Sigmoid colon (tissue), 7 donors: ENCODE results near the gene DCC. TPM values are rescaled to one million over a fixed set of nuclear protein-coding genes. Genes with fewer than 3 reads are reported as not detected.

ENCODE experiments used
- DNase-seq: peaks from one replicate; pipeline ENCODE4 v3.0.0-alpha.2; 2019
- H3K27ac ChIP-seq, 4 donors: fragments of 200-600 bp; sonication (generic); one replicate each; pipeline ENCODE4 v1.5.1; 2016 to 2019; ENCODE audit warnings: mild to moderate bottlenecking in 1 of 4
- H3K27me3 ChIP-seq, 3 donors: fragments of 200-600 bp; sonication (generic); one replicate each; pipeline ENCODE4 v1.5.1; 2019; ENCODE audit warnings: mild to moderate bottlenecking in 1 of 3
- H3K36me3 ChIP-seq, 4 donors: fragments of 200-600 bp; sonication (generic); one replicate each; pipeline ENCODE4 v1.5.1; 2016 to 2019
- H3K4me1 ChIP-seq, 4 donors: fragments of 200-600 bp; sonication (generic); one replicate each; pipeline ENCODE4 v1.5.1; 2017 to 2019
- H3K4me3 ChIP-seq, 4 donors: fragments of 200-600 bp; sonication (generic); one replicate each; pipeline ENCODE4 v1.5.1; 2017 to 2019; ENCODE audit warnings: mild to moderate bottlenecking in 2 of 4, moderate library complexity in 1 of 4
- H3K9me3 ChIP-seq, 4 donors: fragments of 200-600 bp in 3 of 4; sonication (generic) in 3 of 4; one replicate each; pipeline versions ENCODE4 v1.5.1 to v1.6.1; 2013 to 2019
- CTCF ChIP-seq, 4 experiments: fragments of 450-650 bp in 3 of 4; fragments of 200-600 bp in 1 of 4; IDR thresholded peaks; one replicate each; pipeline ENCODE4 v1.5.1; 2016 to 2019; ENCODE audit warnings: antibody characterized with exemption in 4 of 4, mild to moderate bottlenecking in 3 of 4, moderate library complexity in 2 of 4
- EP300 ChIP-seq, 4 donors: sonication (generic); formaldehyde crosslinking; IDR thresholded peaks; one replicate each; pipeline ENCODE4 v1.6.1; 2017; ENCODE audit warnings: antibody characterized with exemption in 4 of 4
- POLR2A ChIP-seq, 2 donors: fragments of 450-650 bp; IDR thresholded peaks; one replicate each; pipeline ENCODE4 v1.6.1; 2016; ENCODE audit warnings: antibody characterized with exemption in 2 of 2, mild to moderate bottlenecking in 2 of 2, moderate library complexity in 2 of 2
- POLR2AphosphoS5 ChIP-seq, 4 donors: sonication (generic); formaldehyde crosslinking; IDR thresholded peaks; one replicate each; pipeline ENCODE4 v1.6.1; 2017; ENCODE audit warnings: antibody characterized with exemption in 4 of 4
- WGBS, 2 donors: extraction: QIAGEN DNeasy Blood & Tissue Kit; methylation state at CpG; one replicate each; pipeline ENCODE4 v1.1.7; 2013; 5-methylcytosine and 5-hydroxymethylcytosine counted together
- intact Hi-C: fragments of 100-400 bp; cut with DNase I; formaldehyde crosslinking; loops from one replicate; pipeline ENCODE4 v1.15.1; 2023
- polyA plus RNA-seq, 3 donors: library from polyadenylated mRNA; stranded (reverse); fragments of 200-250 nt; gene quantifications; one replicate each; pipeline ENCODE4 v1.2.3, GENCODE V29; 2013
- total RNA-seq, 4 donors: library from RNA; depleted of rRNA; stranded (reverse); fragments of >200 nt; gene quantifications; one replicate each; pipeline ENCODE4 v1.1.0, GENCODE V29; 2016
- donor health status: healthy with polysubstance abuse.
- donor health status: Bipolar disorder and iron deficiency.
- donor health status: healthy.

The DCC gene
- total and polyA plus RNA-seq, 7 donors, result 0.04 to 0.83 (median 0.36) TPM; not detected in 2

- TF ChIP-seq POLR2AphosphoS5 (IDR thresholded peaks at IDR 0.05), result no peak
- Histone ChIP-seq H3K9me3 (no peaks in the 10 kb centered on the region), H3K4me3 (no peak overlapping the region), H3K27me3 (no peaks in the 10 kb centered on the region), H3K36me3 (no peaks in the 10 kb centered on the region), H3K4me1 (no peaks in the 10 kb centered on the region), H3K27ac (no peak overlapping the region)
- 73 to 75% methylated on average over 1 of the region's 1 CpG for WGBS, 2 donors
- no peak for DNase-seq
- intact Hi-C loops, result no loop called here
Measured at GRCh38 chr18:53254265-53254664, 914.3 kb downstream of the DCC start.

- Histone ChIP-seq H3K4me1 (no peaks in the 10 kb centered on the region), H3K36me3 (no peaks in the 10 kb centered on the region), H3K9me3 (no peaks in the 10 kb centered on the region), H3K27ac (no peak overlapping the region), H3K4me3 (no peak overlapping the region), H3K27me3 (no peaks in the 10 kb centered on the region)
- WGBS, 2 donors, result 75 to 83% methylated on average over 5 of the region's 5 CpGs
- DNase-seq, result no peak
- intact Hi-C loops, result no loop called here
- TF ChIP-seq POLR2AphosphoS5 (IDR thresholded peaks at IDR 0.05) (no peak), POLR2A (IDR thresholded peaks at IDR 0.05) (no peak), CTCF (IDR thresholded peaks at IDR 0.05) (no peak), EP300 (IDR thresholded peaks at IDR 0.05) (no peak)
Measured at GRCh38 chr18:53261241-53261640, 921.2 kb downstream of the DCC start.

GRCh38 chr18:53266850-53267249 lies 926.9 kb downstream of the DCC start:
- no peak overlapping the region for H3K27ac ChIP-seq
- intact Hi-C loops, result no loop called here
- TF ChIP-seq POLR2AphosphoS5 (IDR thresholded peaks at IDR 0.05) (no peak), CTCF (IDR thresholded peaks at IDR 0.05) (no peak), EP300 (IDR thresholded peaks at IDR 0.05) (no peak), POLR2A (IDR thresholded peaks at IDR 0.05) (no peak)
- H3K4me3 ChIP-seq, result no peak overlapping the region
- DNase-seq, result no peak
- H3K9me3 ChIP-seq, result no peaks in the 10 kb centered on the region
- H3K4me1 ChIP-seq, result no peaks in the 10 kb centered on the region
- no peaks in the 10 kb centered on the region for H3K27me3 ChIP-seq
- 91 to 97% methylated on average over 1 of the region's 1 CpG for WGBS, 2 donors
- no peaks in the 10 kb centered on the region for H3K36me3 ChIP-seq

- H3K27me3 ChIP-seq, result no peaks in the 10 kb centered on the region
- H3K4me1 ChIP-seq, result no peaks in the 10 kb centered on the region
- no peak overlapping the region for H3K4me3 ChIP-seq
- no peak for TF ChIP-seq POLR2A (IDR thresholded peaks at IDR 0.05)
- TF ChIP-seq EP300 (IDR thresholded peaks at IDR 0.05), result no peak
- no peak for TF ChIP-seq POLR2AphosphoS5 (IDR thresholded peaks at IDR 0.05)
- TF ChIP-seq CTCF (IDR thresholded peaks at IDR 0.05), result no peak
- DNase-seq, result no peak
- H3K36me3 ChIP-seq, result no peaks in the 10 kb centered on the region
- H3K9me3 ChIP-seq, result no peaks in the 10 kb centered on the region
- WGBS, 2 donors, result 70 to 72% methylated on average over 3 of the region's 3 CpGs
- no peak overlapping the region for H3K27ac ChIP-seq
- intact Hi-C loops, result no loop called here
Measured at GRCh38 chr18:53268455-53268854, 928.5 kb downstream of the DCC start.

- WGBS, 2 donors, result 84 to 87% methylated on average over 2 of the region's 2 CpGs
- no peak for TF ChIP-seq POLR2A (IDR thresholded peaks at IDR 0.05)
- TF ChIP-seq CTCF (IDR thresholded peaks at IDR 0.05), result no peak
- no peak for TF ChIP-seq EP300 (IDR thresholded peaks at IDR 0.05)
- TF ChIP-seq POLR2AphosphoS5 (IDR thresholded peaks at IDR 0.05), result no peak
- no peaks in the 10 kb centered on the region for H3K4me1 ChIP-seq
Measured at GRCh38 chr18:53281406-53281805, 941.4 kb downstream of the DCC start.

More at GRCh38 chr18:53281406-53281805, 941.4 kb downstream of the DCC start:
- Histone ChIP-seq H3K27me3 (no peaks in the 10 kb centered on the region), H3K9me3 (no peaks in the 10 kb centered on the region), H3K27ac (no peak overlapping the region), H3K4me3 (no peak overlapping the region), H3K36me3 (no peaks in the 10 kb centered on the region)
- intact Hi-C loops, result no loop called here
- no peak for DNase-seq
